ENCODE results near the gene GPR17.

The GPR17 gene

GRCh38 chr2:127637725-127638252 lies 8.2 kb upstream of the GPR17 start:
- no peak overlapping the region for H3K4me3 ChIP-seq (ENCODE audit: low read depth, low read length)
- CTCF ChIA-PET = interaction anchor here (1.4 to 6.2 kb wide), 5 partner anchors 9 to 313 kb away, joined by 4 to 44 read pairs (median 14); no protein-coding TSS in a partner anchor
- no peak for TF ChIP-seq CTCF (IDR thresholded peaks at IDR 0.05; ENCODE audit: insufficient read depth, low read length, missing control alignments)
- no peak for DNase-seq (ENCODE audit: low read depth, low spot score)
- POLR2A ChIA-PET = interaction anchor here (0.7 to 0.9 kb wide), 2 partner anchors 22 to 39 kb away, joined by 3 to 4 read pairs; no protein-coding TSS in a partner anchor

- no peak overlapping the region for H3K4me3 ChIP-seq (ENCODE audit: low read depth, low read length)
- no peak for TF ChIP-seq CTCF (IDR thresholded peaks at IDR 0.05; ENCODE audit: insufficient read depth, low read length, missing control alignments)
- CTCF ChIA-PET = interaction anchor here (1.4 to 6.2 kb wide), 7 partner anchors 9 to 314 kb away, joined by 4 to 44 read pairs (median 10); no protein-coding TSS in a partner anchor
- no peak for DNase-seq (ENCODE audit: low read depth, low spot score)
- POLR2A ChIA-PET = no interaction called here
These were observed 7.4 kb upstream of the GPR17 start for GRCh38 chr2:127638361-127639110.

- H3K4me3 ChIP-seq (ENCODE audit: low read depth, low read length) = no peak overlapping the region
- CTCF ChIA-PET = interaction anchor here (1.2 to 6.2 kb wide), 8 partner anchors 9 to 315 kb away, joined by 3 to 44 read pairs (median 7); no protein-coding TSS in a partner anchor
- POLR2A ChIA-PET = no interaction called here
- no peak for TF ChIP-seq CTCF (IDR thresholded peaks at IDR 0.05; ENCODE audit: insufficient read depth, low read length, missing control alignments)
- no peak for DNase-seq (ENCODE audit: low read depth, low spot score)
These were observed 6.9 kb upstream of the GPR17 start for GRCh38 chr2:127639111-127639474.

GRCh38 chr2:127640082-127641072 lies 5.6 kb upstream of the GPR17 start:
- H3K4me3 ChIP-seq (ENCODE audit: low read depth, low read length) = no peak overlapping the region
- TF ChIP-seq CTCF (IDR thresholded peaks at IDR 0.05; ENCODE audit: insufficient read depth, low read length, missing control alignments) = peak; percentile 28
- CTCF ChIA-PET = interaction anchor here (1.1 to 6.2 kb wide), 7 partner anchors 8 to 55 kb away, joined by 3 to 44 read pairs (median 5); no protein-coding TSS in a partner anchor
- POLR2A ChIA-PET = no interaction called here
- no peak for DNase-seq (ENCODE audit: low read depth, low spot score)

- ChIA-PET POLR2A (no interaction called here), CTCF (interaction anchor here (1.2 to 6.2 kb wide), 3 partner anchors 9 to 49 kb away, joined by 5 to 44 read pairs (median 10); no protein-coding TSS in a partner anchor)
- no peak overlapping the region for H3K4me3 ChIP-seq (ENCODE audit: low read depth, low read length)
- DNase-seq (ENCODE audit: low read depth, low spot score) = no peak
- no peak for TF ChIP-seq CTCF (IDR thresholded peaks at IDR 0.05; ENCODE audit: insufficient read depth, low read length, missing control alignments)
These were observed 4.8 kb upstream of the GPR17 start for GRCh38 chr2:127641133-127641532.

All from AG04449 (cell line).